A549 (cell line): ENCODE measurements around the gene FN3KRP. TPM values are rescaled to one million over a fixed set of nuclear protein-coding genes. Genes with fewer than 3 reads are reported as not detected.
"Not testable (repeated sequence)": the region's sequence is repeated elsewhere in the genome, so short reads cannot be mapped to it uniquely, and the experiment has no call there.

ENCODE experiments used
- ATAC-seq, 2 experiments: fragments of 200-7000 bp in 1 of 2; fragments of >200 bp in 1 of 2; cut with Nextera tagmentation in 1 of 2; cut with Tn5 transposase in 1 of 2; 3 replicates each; pipeline versions ENCODE4 v1.8.0 to v1.9.1; 2018 to 2020; ENCODE audit warnings: mild to moderate bottlenecking in 1 of 2, moderate library complexity in 1 of 2
- CTCF ChIA-PET: fragments of 300-600 bp; sonication (Branson Sonifier 250); formaldehyde crosslinking; extraction: SDS; loops from one replicate; lab custom pipeline; 2021; ENCODE audit warnings: antibody characterized with exemption, inconsistent platforms; lab: Yijun Ruan, JAX
- POLR2A ChIA-PET: fragments of 350-600 bp; formaldehyde crosslinking; extraction: SDS; loops from one replicate; lab custom pipeline; 2021; ENCODE audit warnings: antibody characterized with exemption, inconsistent platforms; lab: Yijun Ruan, JAX
- DNase-seq, 2 experiments: peaks; one replicate each; pipeline versions ENCODE4 v3.0.0 to v3.0.0-alpha.2; 2011 to 2016; ENCODE audit warnings: low read depth in 1 of 2, low spot score in 1 of 2
- FAIRE-seq: peaks from 2 replicates; lab custom pipeline; 2011; peaks lifted over from hg19 to GRCh38; lab: Jason Lieb, UNC
- H3K27ac ChIP-seq, 2 experiments: fragments of >200 bp; sonication (Bioruptor Twin); formaldehyde crosslinking; 3 replicates each; pipeline ENCODE4 v1.5.1; 2016 to 2017
- H3K4me1 ChIP-seq: fragments of >200 bp; sonication (Bioruptor Twin); formaldehyde crosslinking; 3 replicates; pipeline ENCODE4 v1.6.1; 2016
- H3K4me2 ChIP-seq: fragments of >200 bp; sonication (Bioruptor Twin); formaldehyde crosslinking; 3 replicates; pipeline ENCODE4 v1.6.1; 2016
- H3K4me3 ChIP-seq: fragments of >200 bp; sonication (Bioruptor Twin); formaldehyde crosslinking; 3 replicates; pipeline ENCODE4 v1.5.1; 2016
- H3K9me3 ChIP-seq: fragments of >200 bp; sonication (Bioruptor Twin); formaldehyde crosslinking; 3 replicates; pipeline ENCODE4 v1.6.1; 2016
- ATOH8 ChIP-seq: fragments of 250-450 bp; sonication (Bioruptor Pico); IDR thresholded peaks from 2 replicates; pipeline ENCODE4 v1.5.0; 2020; ENCODE audit warnings: low read depth, mild to moderate bottlenecking, moderate library complexity
- CBX8 ChIP-seq: fragments of 200-600 bp; sonication (generic); IDR thresholded peaks from 2 replicates; pipeline ENCODE4 v1.6.1; 2016
- E2F6 ChIP-seq: IDR thresholded peaks from 2 replicates; pipeline ENCODE4 v1.6.1; 2012; ENCODE audit warnings: low read depth, borderline replicate concordance
- EP300 ChIP-seq, 2 experiments: fragments of >200 bp; sonication (Bioruptor Twin); formaldehyde crosslinking; IDR thresholded peaks; 2 replicates in 1 of 2; 3 replicates in 1 of 2; pipeline ENCODE4 v1.6.1; 2016 to 2017
- FOXS1 ChIP-seq: fragments of 250-450 bp; sonication (Bioruptor Pico); IDR thresholded peaks from 2 replicates; pipeline ENCODE4 v1.5.0; 2020; ENCODE audit warnings: mild to moderate bottlenecking, moderate library complexity
- GATA3 ChIP-seq: IDR thresholded peaks from 2 replicates; pipeline ENCODE4 v1.6.1; 2012; ENCODE audit warnings: borderline replicate concordance
- HDAC2 ChIP-seq: fragments of 200-600 bp; sonication (generic); IDR thresholded peaks from 2 replicates; pipeline ENCODE4 v1.6.1; 2016
- HOXA7 ChIP-seq: fragments of 250-450 bp; sonication (Bioruptor Pico); IDR thresholded peaks from 2 replicates; pipeline ENCODE4 v1.5.0; 2020; ENCODE audit warnings: mild to moderate bottlenecking, moderate library complexity
- JUN ChIP-seq, 2 experiments: fragments of >200 bp; sonication (Bioruptor Twin); formaldehyde crosslinking; IDR thresholded peaks; 2 replicates in 1 of 2; 3 replicates in 1 of 2; pipeline ENCODE4 v1.6.1; 2016 to 2017
- KDM1A ChIP-seq: fragments of 200-600 bp; sonication (generic); IDR thresholded peaks from 2 replicates; pipeline ENCODE4 v1.6.1; 2016; ENCODE audit warnings: low read depth, mild to moderate bottlenecking
- KDM5A ChIP-seq: fragments of 200-600 bp; sonication (generic); IDR thresholded peaks from 2 replicates; pipeline ENCODE4 v1.6.1; 2016; ENCODE audit warnings: antibody characterized with exemption, mild to moderate bottlenecking
- MAFK ChIP-seq: fragments of 450-650 bp; IDR thresholded peaks from 2 replicates; pipeline ENCODE4 v1.6.1; 2014; ENCODE audit not compliant: partially characterized antibody
- MAX ChIP-seq: IDR thresholded peaks from 2 replicates; pipeline ENCODE4 v1.6.1; 2012
- MAZ ChIP-seq: fragments of 150-350 bp; IDR thresholded peaks from 2 replicates; pipeline ENCODE4 v1.6.1; 2014; ENCODE audit warnings: antibody characterized with exemption, low read depth, low read length, borderline replicate concordance
- MYC ChIP-seq: IDR thresholded peaks from 2 replicates; pipeline ENCODE4 v1.6.1; 2012; ENCODE audit warnings: mild to moderate bottlenecking, inconsistent platforms, low read length, improper control_type of control experiment, borderline replicate concordance
- NFE2L2 ChIP-seq: fragments of 150-350 bp; conservative IDR thresholded peaks from 2 replicates; pipeline ENCODE4 v1.6.1; 2014; ENCODE audit warnings: low read length
- POLR2A ChIP-seq: IDR thresholded peaks from 2 replicates; pipeline ENCODE4 v1.6.1; 2012; ENCODE audit warnings: mild to moderate bottlenecking, low read length
- RFX5 ChIP-seq: fragments of 450-650 bp; IDR thresholded peaks from 2 replicates; pipeline ENCODE4 v1.7.1; 2014; ENCODE audit warnings: antibody characterized with exemption, mild to moderate bottlenecking, moderate library complexity
- USF2 ChIP-seq: fragments of 450-650 bp; IDR thresholded peaks from 2 replicates; pipeline ENCODE4 v1.6.1; 2014; ENCODE audit warnings: antibody characterized with exemption
- ZNF302 ChIP-seq: fragments of 250-450 bp; sonication (Bioruptor Pico); IDR thresholded peaks from 2 replicates; pipeline ENCODE4 v1.9.0; 2021; ENCODE audit warnings: inconsistent platforms, mild to moderate bottlenecking, moderate library complexity
- ZSCAN20 ChIP-seq: fragments of 250-450 bp; sonication (Bioruptor Pico); IDR thresholded peaks from 2 replicates; pipeline ENCODE4 v1.8.0; 2022; ENCODE audit warnings: mild to moderate bottlenecking, moderate library complexity
- WGBS: methylation state at CpG from one replicate; pipeline ENCODE4 v1.1.6; 2017; ENCODE audit errors: missing lambda C conversion rate; 5-methylcytosine and 5-hydroxymethylcytosine counted together
- polyA plus RNA-seq, 4 experiments: library from polyadenylated mRNA; depleted of rRNA in 3 of 4; stranded (reverse); fragments of >200 nt; fragmentation: RNase III in 1 of 4; extraction: RNeasy Plus Mini Kit Qiagen cat#74134 plus additional on column Dnase treatment in 1 of 4; gene quantifications; 2 replicates in 3 of 4; 3 replicates in 1 of 4; pipeline ENCODE4 v1.2.3, GENCODE V29; 2011 to 2017

The FN3KRP gene
- polyA plus RNA-seq, 2 of the 4 experiments (the other 2 are of a cell fraction), result 41.1 to 62.4 TPM

GRCh38 chr17:82743344-82744219 lies 27.1 kb downstream of the FN3KRP start:
- no peaks in the 10 kb centered on the region for H3K4me1 ChIP-seq
- POLR2A ChIA-PET, result no interaction called here
- 77% methylated on average over 16 of the region's 16 CpGs for WGBS
- CTCF ChIA-PET, result interaction anchor here (0.8 to 3.2 kb wide), 5 partner anchors 10 to 75 kb away, joined by 3 to 18 read pairs (median 4); no protein-coding TSS in a partner anchor
- TF ChIP-seq E2F6 (no peak), GATA3 (no peak), KDM1A (no peak), MYC (no peak), CBX8 (no peak), HOXA7 (CRISPR knock-in tag) (no peak), POLR2A (no peak), KDM5A (no peak), ATOH8 (CRISPR knock-in tag) (no peak), RFX5 (no peak), EP300 (IDR thresholded peaks at IDR 0.05) (no peak), JUN (IDR thresholded peaks at IDR 0.05) (no peak)
- H3K27ac ChIP-seq, result no peak overlapping the region
- H3K4me3 ChIP-seq, result no peak overlapping the region
- FAIRE-seq (no peak), ATAC-seq (peak; percentile 46 to 60; a peak in 5 of 6 replicates), DNase-seq (no peak)
- no peak overlapping the region for H3K4me2 ChIP-seq
- peaks cover 28% of the 10 kb centered on the region for H3K9me3 ChIP-seq

GRCh38 chr17:82744736-82745135 lies 28.2 kb downstream of the FN3KRP start:
- POLR2A ChIA-PET, H3K4me2 ChIP-seq: not testable (repeated sequence)
- CTCF ChIA-PET, result interaction anchor here (1.2 to 2.4 kb wide), 2 partner anchors 16 to 37 kb away, joined by 3 to 11 read pairs; no protein-coding TSS in a partner anchor

GRCh38 chr17:82745524-82745923 lies 29.0 kb downstream of the FN3KRP start:
- Histone ChIP-seq H3K27ac (no peak overlapping the region), H3K4me1 (no peaks in the 10 kb centered on the region), H3K4me3 (no peak overlapping the region)
- CTCF ChIA-PET, result interaction anchor here (1.9 kb wide), 1 partner anchor 77 kb away, joined by 6 read pairs; no protein-coding TSS in a partner anchor
- no peak for FAIRE-seq
- TF ChIP-seq GATA3, result no peak
- no peak for TF ChIP-seq ZNF302 (CRISPR knock-in tag)
- TF ChIP-seq, all 56 proteins: peak for 0
- ATAC-seq (no peak), DNase-seq (no peak)
- WGBS, result 54% methylated on average over 8 of the region's 8 CpGs
- POLR2A ChIA-PET, result no interaction called here
- Histone ChIP-seq H3K4me2 (no peak overlapping the region), H3K9me3 (peaks cover 21% of the 10 kb centered on the region)

More at GRCh38 chr17:82744736-82745135, 28.2 kb downstream of the FN3KRP start:
- not testable (repeated sequence) for H3K4me1 ChIP-seq, ATAC-seq, FAIRE-seq, H3K4me3 ChIP-seq, DNase-seq, H3K27ac ChIP-seq
- H3K9me3 ChIP-seq, result peaks cover 28% of the 10 kb centered on the region
- WGBS, result 71% methylated on average over 7 of the region's 7 CpGs

- FAIRE-seq (no peak), ATAC-seq (no peak), DNase-seq (no peak)
- Histone ChIP-seq H3K4me3 (no peak overlapping the region), H3K4me1 (peaks cover 8% of the 10 kb centered on the region), H3K9me3 (peaks cover 11% of the 10 kb centered on the region), H3K4me2 (no peak overlapping the region), H3K27ac (no peak overlapping the region)
- POLR2A ChIA-PET, result no interaction called here
- CTCF ChIA-PET, result interaction anchor here (1.4 to 1.5 kb wide), 2 partner anchors 18 to 80 kb away, joined by 3 to 4 read pairs; no protein-coding TSS in a partner anchor
- WGBS, result 91% methylated on average over 16 of the region's 16 CpGs
- TF ChIP-seq E2F6, result no peak
- no peak for TF ChIP-seq KDM1A
- TF ChIP-seq MAFK, result no peak
- TF ChIP-seq MAZ, result no peak
- TF ChIP-seq HDAC2, result no peak
- TF ChIP-seq MAX, result no peak
- no peak for TF ChIP-seq KDM5A
- TF ChIP-seq JUN (IDR thresholded peaks at IDR 0.05), result no peak
- no peak for TF ChIP-seq NFE2L2
- TF ChIP-seq GATA3, result no peak
- no peak for TF ChIP-seq ZSCAN20
- TF ChIP-seq USF2, result no peak
- TF ChIP-seq FOXS1 (CRISPR knock-in tag), result no peak
Measured at GRCh38 chr17:82748756-82749155, 32.2 kb downstream of the FN3KRP start.
